HG02759 (cell line): ENCODE results near the gene ZMYND8.

Experiments
- ATAC-seq: cut with Tn5 transposase; IDR thresholded peaks from one replicate; pipeline ENCODE4 v1.9.1; 2021; ENCODE audit warnings: mild to moderate bottlenecking, moderate library complexity; ENCODE audit not compliant: unreplicated experiment

ZMYND8 gene

DNA sequence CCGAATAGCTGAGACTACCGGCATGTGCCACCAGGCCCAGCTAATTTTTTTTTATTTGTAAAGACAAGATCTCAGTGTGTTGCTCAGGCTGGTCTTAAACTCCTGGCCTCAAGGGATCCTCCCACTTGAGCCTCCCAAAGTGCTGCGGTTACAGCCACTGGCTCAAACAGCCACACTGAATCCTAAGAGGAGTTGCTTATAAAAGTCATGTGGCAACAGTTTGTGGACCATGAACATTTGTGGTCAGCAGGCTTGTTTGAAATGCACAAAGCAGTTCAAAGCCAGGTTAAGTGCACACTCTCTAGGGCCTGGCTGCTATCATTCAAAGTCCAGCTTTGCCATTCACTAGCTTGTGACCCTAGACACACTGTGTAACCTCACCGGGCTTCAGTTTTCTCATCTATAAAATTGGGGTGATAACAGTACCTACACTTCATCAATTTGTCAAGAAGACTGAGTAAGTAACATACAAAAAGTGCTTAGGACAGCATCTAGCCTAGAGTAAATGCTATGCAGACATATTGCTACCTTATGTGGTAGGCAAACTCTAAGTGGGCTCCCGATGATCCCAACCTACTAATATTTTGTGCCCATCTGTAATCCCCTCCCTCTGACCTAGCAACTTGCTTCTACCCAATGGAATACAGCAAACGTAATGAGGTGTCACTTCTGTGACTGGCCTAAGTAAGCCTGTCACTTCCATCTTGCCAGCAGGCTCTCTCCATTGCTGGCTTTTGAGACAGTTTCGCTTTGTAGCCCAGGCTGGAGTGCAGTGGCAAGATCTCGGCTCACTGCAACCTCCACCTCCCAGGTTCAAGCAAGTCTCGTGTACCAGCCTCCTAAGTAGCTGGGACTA is 122.9 kb downstream of the ZMYND8 start:
- no peak for ATAC-seq

DNA sequence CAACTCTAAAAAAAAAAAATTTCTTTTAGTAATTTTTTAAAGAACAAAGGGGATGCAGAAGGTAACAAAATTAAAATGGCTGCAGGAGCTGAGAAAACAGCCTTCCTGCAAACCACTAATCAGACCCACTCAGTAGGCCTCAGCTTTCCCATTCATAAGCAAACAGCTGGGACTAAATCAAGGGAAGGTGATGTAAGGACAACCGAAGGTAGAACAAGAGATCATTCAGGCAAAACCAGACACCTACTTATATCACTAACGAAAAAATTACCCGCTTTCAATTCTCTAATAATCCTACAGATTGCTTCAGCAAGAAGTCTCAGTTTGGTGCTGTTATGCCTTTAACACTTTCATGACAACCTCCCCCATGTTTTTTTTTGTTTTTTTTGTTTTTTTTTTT is 124.0 kb downstream of the ZMYND8 start:
- ATAC-seq, result no peak

DNA sequence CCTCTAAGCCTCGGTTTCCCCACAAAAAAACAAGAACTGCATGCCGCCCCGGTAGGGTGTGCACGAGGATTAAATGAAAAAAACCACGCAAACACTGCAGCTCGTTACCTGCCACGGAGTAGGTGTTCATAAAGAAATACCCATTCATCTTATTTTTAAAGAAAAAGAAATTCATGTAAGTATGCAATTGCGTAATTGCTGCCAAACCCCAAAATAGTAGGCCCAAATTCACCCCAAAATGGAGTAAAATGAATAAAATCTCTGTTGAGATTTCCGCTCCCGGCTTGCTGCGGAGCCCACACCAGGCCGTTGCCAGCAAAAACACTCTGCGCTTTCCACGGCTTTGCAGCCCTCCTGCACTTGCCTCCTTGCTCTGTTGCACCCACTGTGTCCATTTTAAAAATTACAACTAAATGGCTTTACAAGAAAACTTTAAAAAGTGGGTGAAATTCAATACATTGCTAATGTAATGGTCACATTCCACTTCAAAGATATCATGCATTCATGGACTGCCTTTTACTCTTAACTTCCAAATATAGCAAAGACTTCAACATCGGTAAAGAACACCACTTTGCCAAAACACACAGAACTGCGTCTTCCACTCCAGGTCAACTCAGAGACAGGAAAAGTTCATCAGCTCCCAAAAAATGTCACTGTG is 125.0 kb downstream of the ZMYND8 start:
- no peak for ATAC-seq

DNA sequence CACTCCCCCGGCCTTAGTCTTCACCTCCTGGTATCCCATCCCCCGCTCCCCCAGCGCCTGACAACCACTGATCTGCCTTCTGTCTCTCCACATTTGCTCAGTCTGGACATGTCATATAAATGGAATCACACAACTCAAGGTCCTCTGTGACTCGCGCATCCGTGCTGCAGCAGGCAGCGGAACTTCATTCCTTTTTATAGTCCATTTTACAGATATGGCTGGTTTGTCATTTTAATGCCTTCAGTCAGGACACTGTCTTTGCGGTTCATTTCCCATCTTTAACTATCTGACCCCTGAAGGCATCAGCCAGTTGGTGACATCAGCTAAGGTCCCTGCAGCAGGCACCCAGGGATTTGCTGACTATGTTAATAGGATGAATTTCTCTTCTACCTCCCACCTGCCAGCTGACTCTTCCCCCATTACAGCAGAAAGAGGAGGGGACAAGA is 125.7 kb downstream of the ZMYND8 start:
- no peak for ATAC-seq

DNA sequence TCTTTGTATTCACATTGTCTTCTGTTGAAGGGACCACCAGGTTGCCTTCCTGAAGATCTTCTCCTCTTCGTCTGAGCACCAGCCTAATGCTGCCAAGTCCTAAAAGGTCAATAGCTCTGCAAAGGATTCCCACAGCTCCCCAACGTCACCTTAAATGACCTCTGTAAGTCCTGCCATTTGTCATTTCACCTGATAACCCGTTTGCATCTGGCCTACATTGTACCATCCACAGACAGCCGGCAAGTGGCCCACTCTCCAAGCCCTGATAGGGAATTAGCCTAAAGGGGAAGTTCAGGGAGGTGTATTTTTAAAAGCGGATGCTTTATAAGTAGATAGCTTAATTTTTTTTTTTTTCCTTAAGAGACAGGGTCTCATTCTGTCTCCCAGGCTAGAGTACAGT is 127.8 kb downstream of the ZMYND8 start:
- ATAC-seq, result no peak

DNA sequence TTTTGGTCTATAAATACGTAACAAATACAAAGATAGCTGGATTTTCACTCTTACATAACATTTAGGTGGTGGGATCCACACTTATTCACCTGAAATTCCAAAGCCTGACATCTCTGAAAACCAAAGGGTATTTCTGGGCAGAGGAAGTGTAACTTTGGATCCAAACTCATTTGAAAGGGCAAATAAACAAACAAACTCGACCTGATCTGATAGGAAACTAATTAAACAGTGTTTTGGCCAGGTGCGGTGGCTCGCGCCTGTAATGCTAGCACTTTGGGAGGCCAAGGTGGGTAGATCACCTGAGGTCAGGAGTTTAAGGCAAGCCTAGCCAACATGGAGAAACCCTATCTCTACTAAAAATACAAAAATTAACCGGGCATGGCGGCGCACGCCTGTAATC is 128.9 kb downstream of the ZMYND8 start:
- ATAC-seq, result no peak

DNA sequence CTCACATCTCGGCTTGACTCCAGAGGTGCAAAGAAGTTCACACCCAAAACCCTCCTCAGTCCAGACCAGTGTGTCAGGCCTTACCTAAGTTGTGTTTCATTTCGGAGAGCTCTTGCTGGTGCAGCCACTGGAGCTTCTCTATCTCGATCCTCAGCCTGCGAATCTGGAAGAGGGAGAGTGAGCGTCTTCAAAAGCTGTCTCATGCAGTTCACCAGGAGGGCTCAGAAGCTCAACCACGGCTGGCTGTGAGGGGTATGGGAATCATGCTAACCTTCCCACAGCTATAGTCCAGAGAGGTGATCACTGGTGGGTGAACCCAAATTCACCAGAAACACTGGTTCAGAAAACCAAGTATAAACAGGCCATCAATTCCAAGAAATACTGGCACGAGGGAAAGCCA is 129.4 kb downstream of the ZMYND8 start:
- no peak for ATAC-seq

DNA sequence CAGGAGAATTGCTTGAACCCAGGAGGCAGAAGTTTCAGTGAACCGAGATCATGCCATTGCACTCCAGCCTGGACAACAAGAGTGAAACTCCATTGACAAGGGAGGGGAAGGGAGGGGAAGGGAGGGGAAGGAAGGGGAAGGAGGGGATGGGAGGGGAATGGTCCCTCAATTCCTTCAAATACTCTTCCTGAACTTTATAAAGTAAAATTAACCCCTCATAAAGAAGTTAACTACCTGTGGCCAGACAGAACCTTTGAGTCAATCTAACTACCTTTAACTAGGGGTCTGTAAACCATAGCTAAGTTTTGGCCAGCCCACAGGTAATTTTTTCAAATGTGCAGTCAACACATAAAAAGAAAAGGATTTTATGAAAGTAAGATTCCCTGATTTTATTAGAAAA is 131.0 kb downstream of the ZMYND8 start:
- ATAC-seq, result no peak

DNA sequence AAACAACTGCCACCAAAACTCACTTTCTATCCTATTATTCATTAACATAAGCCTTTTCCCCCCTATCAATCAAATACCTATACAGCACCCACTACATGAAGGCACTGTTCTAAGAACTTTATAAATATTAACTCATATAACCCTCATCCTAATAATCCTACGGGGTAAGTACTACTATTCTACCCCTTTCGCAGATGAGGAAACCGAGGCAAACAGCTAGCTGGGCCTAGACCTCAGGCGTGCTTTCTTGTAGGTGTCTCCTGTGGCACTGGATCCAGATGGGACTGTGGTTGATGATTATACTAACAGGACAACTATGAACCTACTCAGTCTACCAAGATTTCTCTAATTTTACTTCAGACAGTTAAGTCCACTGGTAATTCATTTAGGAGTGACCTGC is 131.6 kb downstream of the ZMYND8 start:
- ATAC-seq, result no peak

DNA sequence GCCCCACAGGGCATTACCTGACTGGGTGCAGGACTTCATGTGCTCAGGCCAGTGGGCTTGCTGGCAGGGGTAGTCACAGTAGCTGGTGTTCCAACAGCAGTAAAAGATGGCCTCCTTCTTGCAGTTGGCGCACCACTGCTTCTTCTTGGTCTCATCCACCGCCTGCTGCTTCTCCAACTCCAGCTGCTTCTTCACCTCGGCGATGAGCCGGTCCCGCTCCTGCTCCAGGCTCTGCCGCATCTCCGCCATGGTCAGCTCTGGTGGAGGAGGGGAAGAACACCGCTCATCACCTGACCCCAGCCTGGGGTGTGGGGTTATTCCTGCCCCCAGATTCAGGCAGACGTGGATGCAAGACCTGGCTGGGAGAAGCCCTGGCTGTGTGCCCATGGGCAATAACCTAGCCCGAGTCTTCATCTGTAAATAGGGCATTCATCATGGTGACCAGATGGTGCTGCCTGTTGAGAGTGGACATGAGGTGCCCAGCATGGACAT is 132.2 kb downstream of the ZMYND8 start:
- no peak for ATAC-seq

DNA sequence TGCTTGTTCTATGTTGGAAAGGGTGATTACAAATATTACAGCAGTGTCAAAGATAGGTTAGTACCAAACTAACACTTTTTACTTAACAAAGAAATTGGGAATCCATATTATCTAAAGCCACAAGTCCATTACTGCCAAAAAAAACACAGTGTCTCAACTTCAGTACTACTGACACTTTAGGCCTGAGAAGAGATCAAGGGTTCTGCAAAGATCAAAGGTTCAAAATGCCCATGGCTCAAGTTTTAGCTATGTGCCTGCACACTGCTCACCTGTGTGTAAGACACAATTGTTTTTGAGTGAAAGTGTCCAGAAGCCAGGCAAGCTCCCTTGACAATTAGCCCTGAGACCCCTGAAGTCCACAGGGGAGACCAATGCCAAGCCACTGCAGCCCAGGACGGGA is 132.6 kb downstream of the ZMYND8 start:
- no peak for ATAC-seq

DNA sequence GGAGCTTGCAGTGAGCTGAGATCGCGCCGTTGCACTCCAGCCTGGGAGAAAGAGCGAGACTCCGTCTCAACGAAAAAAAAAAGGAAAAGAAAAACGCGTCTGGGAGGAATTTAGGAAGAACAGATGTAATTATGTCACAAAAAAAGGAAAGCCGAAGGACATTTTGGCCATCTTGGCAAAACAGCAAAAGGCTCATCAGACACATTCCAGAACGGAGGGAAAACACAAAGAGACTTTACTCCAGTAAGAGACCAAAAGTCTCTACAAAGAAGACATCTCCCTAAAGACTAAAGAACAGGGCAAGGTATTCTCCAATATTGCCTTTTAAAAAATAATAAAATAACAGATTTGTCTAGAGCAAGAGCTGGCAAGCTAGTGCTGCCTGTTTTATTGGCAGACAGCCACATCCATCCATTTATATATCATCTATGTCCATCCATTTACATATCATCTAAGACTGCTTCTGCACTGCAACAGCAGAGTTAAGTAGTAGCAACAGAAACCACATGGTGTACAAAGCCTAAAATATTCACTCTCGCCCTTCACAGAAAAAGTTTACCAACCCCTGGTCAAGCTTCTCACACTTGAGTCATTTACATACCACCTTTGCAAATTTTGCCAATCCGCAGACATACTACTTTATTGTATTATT is 133.9 kb downstream of the ZMYND8 start:
- no peak for ATAC-seq

DNA sequence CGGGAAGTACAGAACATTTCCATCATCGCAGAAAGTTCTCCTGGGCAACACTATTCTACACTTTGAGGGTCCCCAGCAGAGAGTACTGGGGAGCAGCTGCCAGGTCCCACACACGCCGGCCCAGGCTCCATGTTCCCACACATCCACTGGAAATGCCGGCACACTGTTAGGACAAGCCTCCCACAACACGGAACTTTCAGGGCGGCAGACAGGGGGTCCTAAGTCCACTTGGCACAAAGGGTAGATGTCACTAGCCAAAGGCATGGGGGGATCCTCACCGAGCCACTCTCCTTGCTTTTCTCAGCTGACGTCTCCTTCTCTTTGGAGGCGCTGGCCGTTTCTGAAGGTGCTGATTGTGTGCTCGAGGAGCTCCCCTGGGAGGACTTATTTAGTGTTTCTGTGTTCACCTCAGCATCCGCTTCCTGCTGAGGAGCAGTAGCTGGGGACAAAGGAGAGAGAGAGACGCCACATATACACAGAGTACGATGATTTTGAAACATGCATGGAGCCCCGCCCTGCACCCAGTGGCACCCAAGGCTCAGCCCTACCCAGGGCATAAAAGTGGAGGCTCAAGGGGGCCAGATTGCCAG is 135.4 kb downstream of the ZMYND8 start:
- no peak for ATAC-seq

DNA sequence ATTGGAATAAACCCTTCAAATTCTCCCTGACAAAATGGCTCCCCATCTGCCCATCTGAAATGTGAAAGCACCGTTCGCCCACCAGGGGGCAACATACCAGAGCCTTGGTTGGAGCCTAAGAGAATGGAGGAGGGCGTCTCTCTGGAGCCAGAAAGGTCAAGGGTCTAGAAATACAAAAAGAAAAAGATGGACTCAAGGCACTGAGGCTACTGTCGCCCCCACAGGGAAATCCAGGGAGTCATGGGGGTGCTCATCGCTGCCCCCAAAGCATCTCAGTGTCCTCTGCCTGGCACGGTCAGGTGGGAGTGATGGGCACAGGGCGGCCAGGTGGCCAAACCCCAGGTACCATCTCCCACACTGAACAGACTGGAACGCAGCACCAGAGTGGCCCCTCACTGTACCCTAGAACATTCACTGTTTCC is 136.3 kb downstream of the ZMYND8 start:
- ATAC-seq, result no peak

DNA sequence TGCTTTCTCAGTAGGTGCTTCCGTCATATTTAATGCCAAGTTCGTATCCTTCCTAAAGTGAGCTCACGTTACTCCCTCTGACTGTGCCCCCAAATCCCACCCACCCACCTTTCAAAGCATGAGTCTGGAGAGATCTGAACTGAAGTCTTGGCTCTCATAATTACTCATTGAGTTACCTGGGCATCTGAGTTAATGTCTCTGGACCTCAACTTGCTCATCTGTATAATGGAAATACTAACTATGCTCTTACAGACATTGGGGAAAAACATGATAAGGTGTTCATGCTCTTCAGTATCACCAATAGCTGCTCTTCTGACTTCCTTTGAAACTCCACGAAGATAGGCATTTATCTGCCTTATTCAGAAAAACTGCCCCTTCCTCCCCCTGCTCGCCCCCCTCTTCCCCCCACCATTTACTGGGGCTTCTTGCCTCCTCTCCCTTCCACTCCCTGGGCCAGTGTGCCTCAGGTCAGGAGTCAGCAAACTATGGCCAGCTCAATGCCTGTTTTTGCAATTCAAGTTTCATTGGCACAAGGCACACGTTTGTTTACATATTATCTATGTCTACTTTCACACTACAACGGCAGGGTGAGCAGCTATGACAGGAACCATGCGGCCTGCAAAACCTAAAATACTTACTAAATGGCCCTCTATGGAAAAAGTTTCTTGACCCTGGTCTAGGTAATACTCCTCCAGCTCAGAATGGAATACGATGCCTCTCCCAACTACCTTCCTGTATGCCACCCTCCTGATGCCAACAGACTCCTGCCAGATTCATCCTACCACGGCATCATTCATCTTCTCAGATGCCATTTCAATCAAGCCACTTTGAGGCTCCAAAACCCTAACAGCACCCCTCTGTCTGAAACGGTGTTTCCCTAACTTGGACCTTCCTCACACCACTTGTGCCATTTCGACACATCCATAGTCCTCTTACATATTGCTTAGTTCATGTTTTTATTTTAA is 138.7 kb downstream of the ZMYND8 start:
- no peak for ATAC-seq

DNA sequence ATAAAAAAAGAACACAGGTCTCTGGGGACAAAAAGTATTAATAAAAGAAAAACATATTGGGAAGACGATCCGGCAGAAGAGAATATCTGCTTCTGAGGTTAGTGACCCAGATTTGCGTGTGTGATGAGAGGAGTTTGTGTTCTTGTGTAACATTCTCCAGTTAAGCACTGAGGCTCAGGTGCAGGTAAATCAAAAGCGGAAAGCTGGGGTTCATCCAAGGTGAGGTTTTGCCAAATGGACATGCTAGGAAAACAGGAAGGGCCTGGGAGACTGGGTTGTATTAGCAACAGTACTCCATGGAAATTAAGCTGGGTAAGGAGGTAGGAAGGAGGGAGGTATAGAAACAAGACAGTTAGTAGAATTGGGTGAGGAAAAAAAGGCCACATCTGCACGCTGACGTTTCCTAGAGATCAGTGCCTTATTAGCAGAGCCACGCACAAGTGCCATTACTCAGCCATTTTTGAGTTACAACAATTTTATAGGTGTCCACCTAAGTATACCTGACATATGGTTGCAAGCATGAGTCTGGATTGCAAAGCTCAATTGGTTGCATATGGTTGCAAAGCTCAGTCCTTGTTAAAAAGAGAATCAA is 139.6 kb downstream of the ZMYND8 start:
- ATAC-seq, result no peak

DNA sequence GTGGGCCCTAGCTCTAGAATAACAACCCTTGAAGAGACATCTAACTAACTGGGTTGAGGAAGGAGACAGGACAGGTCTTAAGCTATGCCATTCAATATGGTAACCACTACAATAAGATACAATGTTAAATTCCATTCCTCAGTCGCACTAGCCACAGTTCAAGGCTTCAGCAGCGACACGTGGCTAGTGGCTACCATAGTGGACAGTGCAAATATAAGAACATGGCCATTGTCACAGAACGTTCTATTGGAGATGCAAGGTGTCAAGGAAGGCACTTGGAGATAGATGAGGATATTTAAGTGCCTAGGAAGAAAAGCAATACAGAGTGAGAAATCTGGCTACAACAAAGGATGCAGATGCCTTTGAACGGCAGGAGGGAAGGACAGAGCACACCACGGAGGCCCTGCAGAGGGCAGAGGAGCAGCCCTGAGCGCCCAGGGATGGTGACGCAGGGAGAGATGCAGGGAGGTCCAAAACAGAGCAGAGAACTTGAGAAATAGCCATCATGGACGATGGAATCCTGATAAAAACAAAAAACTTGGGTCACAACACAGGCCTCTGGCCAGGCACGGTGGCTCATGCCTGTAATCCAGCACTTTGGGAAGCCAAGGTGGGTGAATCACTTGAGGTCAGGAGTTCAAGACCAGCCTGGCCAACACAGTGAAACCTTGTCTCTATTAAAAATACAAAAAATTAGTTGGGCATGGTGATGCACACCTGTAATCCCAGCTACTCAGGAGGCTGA is 140.7 kb downstream of the ZMYND8 start:
- ATAC-seq, result no peak

DNA sequence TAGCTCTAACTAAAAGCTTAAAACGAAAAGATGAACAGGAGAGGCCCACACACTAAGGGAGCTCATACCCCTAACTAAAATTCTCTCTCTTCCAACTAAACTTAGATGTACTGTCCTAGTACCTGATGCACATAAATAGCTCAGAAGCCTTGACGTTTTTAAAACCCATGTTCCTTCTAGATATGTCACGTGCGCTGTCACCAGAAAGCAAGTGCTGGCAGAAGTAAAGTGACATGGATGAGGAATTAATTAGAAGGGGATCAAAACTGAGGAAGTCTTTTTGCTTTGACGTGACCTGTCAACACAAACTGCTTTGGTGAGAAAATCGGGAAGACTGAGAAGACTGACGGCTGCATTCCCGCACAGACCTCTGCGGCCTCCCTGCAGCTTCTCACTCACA is 142.5 kb downstream of the ZMYND8 start:
- ATAC-seq, result no peak

DNA sequence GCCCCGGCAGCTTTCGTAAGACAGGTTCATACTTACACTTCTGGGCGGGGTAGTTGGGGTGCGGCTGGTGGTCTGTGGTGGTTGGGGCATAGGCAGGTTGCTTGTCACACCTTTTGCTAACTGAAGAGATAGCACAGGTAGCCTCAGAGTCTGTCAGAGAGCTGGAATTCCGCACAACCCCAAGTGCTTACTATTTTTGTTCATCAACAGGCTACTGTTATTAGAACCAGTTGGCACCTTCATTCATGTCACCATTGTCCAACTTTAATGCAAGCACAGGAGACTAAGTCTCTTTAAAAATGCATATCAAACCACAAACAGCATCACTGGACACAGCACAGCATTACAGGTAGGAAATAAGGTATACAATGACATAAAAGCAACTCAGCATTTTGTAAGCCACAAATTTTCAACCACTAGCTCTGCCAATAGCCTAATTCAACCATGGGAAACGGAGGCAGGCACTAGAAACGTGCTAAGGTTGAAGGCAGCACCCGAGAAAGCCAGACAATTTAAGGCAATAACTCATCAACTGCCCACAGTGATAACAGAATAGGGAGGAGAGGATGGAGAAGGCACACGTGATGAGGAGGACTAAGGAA is 143.8 kb downstream of the ZMYND8 start:
- ATAC-seq, result no peak
